PC-3 (cell line): ENCODE results near the gene PCDHGC4.

Source experiments
- CTCF ChIP-seq: fragments of 300-600 bp; sonication (generic); conservative IDR thresholded peaks from 2 replicates; pipeline ENCODE4 v1.5.1; 2017; ENCODE audit warnings: antibody characterized with exemption, low read depth, mild to moderate bottlenecking, low read length
- EZH2 ChIP-seq: fragments of 300-600 bp; sonication (generic); IDR thresholded peaks from one replicate; pipeline ENCODE4 v1.6.1; 2017; ENCODE audit warnings: antibody characterized with exemption, mild to moderate bottlenecking, low read length; ENCODE audit not compliant: unreplicated experiment

- TF ChIP-seq CTCF (no peak), EZH2 (no peak)
Observed at GRCh38 chr5:141476132-141476911, 8.5 kb upstream of the PCDHGC4 start.
